ENCODE measurements around the gene NPDC1.
A peak's percentile ranks its signal among the peaks of the same experiment; 100 is the strongest.

NPDC1 gene

GRCh38 chr9:137086531-137087408 is 40.8 kb upstream of the NPDC1 start, which contains the start of gene MAN1B1:
Gene MAN1B1 (plus strand): TSS chr9:137086985. CDS start chr9:137087000, 15 bp downstream.
- no peak for TF ChIP-seq CTCF (IDR thresholded peaks at IDR 0.05; ENCODE audit: poor library complexity, severe bottlenecking)
- peak; percentile 99 for DNase-seq (ENCODE audit: low spot score)
- H3K4me1 ChIP-seq (ENCODE audit: insufficient read depth, poor library complexity, severe bottlenecking) = peaks cover 30% of the 10 kb centered on the region
- H3K36me3 ChIP-seq (ENCODE audit: low read depth) = peaks cover 15% of the 10 kb centered on the region
- no peaks in the 10 kb centered on the region for H3K9me3 ChIP-seq (ENCODE audit: severe bottlenecking)
- peak within 1 kb of the TSS; percentile 83 for H3K27ac ChIP-seq (ENCODE audit: poor library complexity, severe bottlenecking)
- H3K27me3 ChIP-seq (ENCODE audit: insufficient read depth, poor library complexity, severe bottlenecking) = no peaks in the 10 kb centered on the region
- peak within 1 kb of the TSS; percentile 66 for H3K4me3 ChIP-seq (ENCODE audit: severe bottlenecking)
- ATAC-seq (ENCODE audit: low read depth) = peak; percentile 78

GRCh38 chr9:137085920-137086530 is 40.0 kb upstream of the NPDC1 start:
- Histone ChIP-seq H3K27ac (ENCODE audit: poor library complexity, severe bottlenecking) (peak overlapping the region; percentile 83), H3K9me3 (ENCODE audit: severe bottlenecking) (no peaks in the 10 kb centered on the region), H3K4me1 (ENCODE audit: insufficient read depth, poor library complexity, severe bottlenecking) (peaks cover 30% of the 10 kb centered on the region), H3K4me3 (ENCODE audit: severe bottlenecking) (peak overlapping the region; percentile 66), H3K27me3 (ENCODE audit: insufficient read depth, poor library complexity, severe bottlenecking) (no peaks in the 10 kb centered on the region), H3K36me3 (ENCODE audit: low read depth) (peaks cover 11% of the 10 kb centered on the region)
- peak; percentile 2; the same call in 2 of the 3 replicates for ATAC-seq (ENCODE audit: low read depth)
- TF ChIP-seq CTCF (IDR thresholded peaks at IDR 0.05; ENCODE audit: poor library complexity, severe bottlenecking) = no peak
- no peak for DNase-seq (ENCODE audit: low spot score)

- DNase-seq (ENCODE audit: low spot score) (no peak), ATAC-seq (ENCODE audit: low read depth) (no peak)
- no peaks in the 10 kb centered on the region for H3K9me3 ChIP-seq (ENCODE audit: severe bottlenecking)
- no peak for TF ChIP-seq CTCF (IDR thresholded peaks at IDR 0.05; ENCODE audit: poor library complexity, severe bottlenecking)
- no peak overlapping the region for H3K4me3 ChIP-seq (ENCODE audit: severe bottlenecking)
- H3K27me3 ChIP-seq (ENCODE audit: insufficient read depth, poor library complexity, severe bottlenecking) = no peaks in the 10 kb centered on the region
- peaks cover 30% of the 10 kb centered on the region for H3K4me1 ChIP-seq (ENCODE audit: insufficient read depth, poor library complexity, severe bottlenecking)
- peaks cover 16% of the 10 kb centered on the region for H3K36me3 ChIP-seq (ENCODE audit: low read depth)
- peak overlapping the region; percentile 83 for H3K27ac ChIP-seq (ENCODE audit: poor library complexity, severe bottlenecking)
Measured at GRCh38 chr9:137084526-137084925, 38.5 kb upstream of the NPDC1 start.

GRCh38 chr9:137083394-137084004 is 37.5 kb upstream of the NPDC1 start:
- peak; percentile 61 for ATAC-seq (ENCODE audit: low read depth)
- Histone ChIP-seq H3K27me3 (ENCODE audit: insufficient read depth, poor library complexity, severe bottlenecking) (no peaks in the 10 kb centered on the region), H3K9me3 (ENCODE audit: severe bottlenecking) (no peaks in the 10 kb centered on the region), H3K36me3 (ENCODE audit: low read depth) (peaks cover 15% of the 10 kb centered on the region), H3K4me1 (ENCODE audit: insufficient read depth, poor library complexity, severe bottlenecking) (peaks cover 30% of the 10 kb centered on the region), H3K27ac (ENCODE audit: poor library complexity, severe bottlenecking) (peak overlapping the region; percentile 83), H3K4me3 (ENCODE audit: severe bottlenecking) (no peak overlapping the region)
- peak; percentile 96 for DNase-seq (ENCODE audit: low spot score)
- no peak for TF ChIP-seq CTCF (IDR thresholded peaks at IDR 0.05; ENCODE audit: poor library complexity, severe bottlenecking)
